ENCODE data around the gene RPA1. TPM values are rescaled to one million over a fixed set of nuclear protein-coding genes. Genes with fewer than 3 reads are reported as not detected.

Gene RPA1
- total and polyA plus RNA-seq, 4 donors, result 9.2 to 29.5 (median 11.9) TPM

DNA sequence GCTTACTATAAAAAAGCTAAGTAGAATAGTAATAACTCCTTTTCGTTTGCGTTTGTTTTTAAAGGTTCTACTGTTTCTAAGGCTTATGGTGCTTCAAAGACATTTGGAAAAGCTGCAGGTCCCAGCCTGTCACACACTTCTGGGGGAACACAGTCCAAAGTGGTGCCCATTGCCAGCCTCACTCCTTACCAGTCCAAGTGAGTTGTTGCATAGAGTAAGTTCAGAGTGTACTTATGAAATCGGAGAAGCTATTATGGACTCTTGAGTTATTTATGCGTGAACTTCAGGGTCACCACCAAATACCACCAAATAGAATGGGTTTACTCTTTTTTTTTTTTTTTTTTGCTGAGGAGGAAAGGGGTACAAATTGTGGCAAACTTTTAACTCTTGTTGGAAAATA, 45.8 kb downstream of the RPA1 start:
- H3K27ac ChIP-seq (ENCODE audit: low read depth in 1 of 2, low read length in 2 of 2), result no peak overlapping the region
- H3K9me3 ChIP-seq (ENCODE audit: control insufficient read depth in 4 of 4, low read length in 3 of 4), result no peaks in the 10 kb centered on the region
- no peaks in the 10 kb centered on the region for H3K4me1 ChIP-seq (ENCODE audit: control insufficient read depth in 4 of 4, insufficient read depth in 4 of 4, low read length in 3 of 4)
- peaks cover 8 to 55% (median 48%) of the 10 kb centered on the region in 4 donors for H3K36me3 ChIP-seq (ENCODE audit: control insufficient read depth in 4 of 4, insufficient read depth in 3 of 4, low read depth in 1 of 4, low read length in 3 of 4)
- no peak overlapping the region for H3K4me3 ChIP-seq (ENCODE audit: low read depth in 1 of 3, low read length in 3 of 3)
- no peak overlapping the region for H3K9ac ChIP-seq (ENCODE audit: low read depth in 1 of 2, low read length in 2 of 2)
- no peak for DNase-seq (ENCODE audit: low spot score)
- 95% methylated on average over 4 of the region's 4 CpGs for WGBS
- no peaks in the 10 kb centered on the region for H3K27me3 ChIP-seq (ENCODE audit: control insufficient read depth in 4 of 4, insufficient read depth in 4 of 4, low read length in 3 of 4)
- no peak for TF ChIP-seq GABPA (IDR thresholded peaks at IDR 0.05 in 1 of 2, conservative IDR thresholded peaks at IDR 0.05 in 1 of 2)
- TF ChIP-seq HNF4A (conservative IDR thresholded peaks at IDR 0.05), result no peak
- TF ChIP-seq FOXA1 (IDR thresholded peaks at IDR 0.05), result no peak
- no peak for TF ChIP-seq HNF4G (IDR thresholded peaks at IDR 0.05)
- no peak for TF ChIP-seq FOXA2 (IDR thresholded peaks at IDR 0.05)
- TF ChIP-seq SP1 (IDR thresholded peaks at IDR 0.05), result no peak
- TF ChIP-seq RXRA (IDR thresholded peaks at IDR 0.05), result no peak
- no peak for TF ChIP-seq TAF1 (conservative IDR thresholded peaks at IDR 0.05)

DNA sequence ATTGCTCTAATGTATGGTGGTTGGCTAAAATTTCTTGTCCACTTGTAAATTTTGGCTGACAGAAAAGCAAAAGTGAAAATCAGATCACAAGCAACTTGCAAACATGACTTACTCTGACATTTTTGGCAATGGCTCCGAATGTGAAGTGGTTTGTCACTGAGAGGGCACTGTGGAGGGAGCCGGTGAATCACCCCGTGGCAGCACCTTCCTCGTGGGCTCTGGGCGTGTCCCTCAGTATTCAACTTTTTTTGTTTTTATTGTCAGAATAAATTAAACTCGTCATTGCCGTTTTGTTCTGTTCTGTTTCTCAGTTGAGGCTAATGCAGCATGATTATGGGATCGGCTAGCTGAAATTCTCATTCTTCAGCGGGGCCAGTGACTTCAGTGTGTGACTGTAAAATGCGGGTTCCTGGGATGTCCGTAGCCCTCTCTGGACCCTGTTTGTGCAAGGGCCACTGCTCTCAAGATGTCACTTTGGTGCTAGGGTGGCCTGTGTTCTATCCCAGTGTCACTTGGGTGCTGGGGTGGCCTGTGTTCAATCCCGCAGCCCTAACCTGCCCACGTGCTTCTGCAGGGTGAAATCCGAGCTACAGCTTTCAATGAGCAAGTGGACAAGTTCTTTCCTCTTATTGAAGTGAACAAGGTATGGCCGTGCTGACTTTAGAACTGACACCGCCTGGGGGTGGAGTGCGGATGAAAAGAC, 48.8 kb downstream of the RPA1 start:
- Histone ChIP-seq H3K27me3 (ENCODE audit: control insufficient read depth in 4 of 4, insufficient read depth in 4 of 4, low read length in 3 of 4) (no peaks in the 10 kb centered on the region), H3K27ac (ENCODE audit: low read depth in 1 of 2, low read length in 2 of 2) (no peak overlapping the region), H3K36me3 (ENCODE audit: control insufficient read depth in 4 of 4, insufficient read depth in 3 of 4, low read depth in 1 of 4, low read length in 3 of 4) (peaks cover 8 to 67% (median 50%) of the 10 kb centered on the region in 4 donors), H3K4me1 (ENCODE audit: control insufficient read depth in 4 of 4, insufficient read depth in 4 of 4, low read length in 3 of 4) (no peaks in the 10 kb centered on the region), H3K9me3 (ENCODE audit: control insufficient read depth in 4 of 4, low read length in 3 of 4) (no peaks in the 10 kb centered on the region), H3K9ac (ENCODE audit: low read depth in 1 of 2, low read length in 2 of 2) (no peak overlapping the region), H3K4me3 (ENCODE audit: low read depth in 1 of 3, low read length in 3 of 3) (no peak overlapping the region)
- DNase-seq (ENCODE audit: low spot score), result no peak
- WGBS, result 93% methylated on average over 17 of the region's 17 CpGs
- TF ChIP-seq, protein P1, sequence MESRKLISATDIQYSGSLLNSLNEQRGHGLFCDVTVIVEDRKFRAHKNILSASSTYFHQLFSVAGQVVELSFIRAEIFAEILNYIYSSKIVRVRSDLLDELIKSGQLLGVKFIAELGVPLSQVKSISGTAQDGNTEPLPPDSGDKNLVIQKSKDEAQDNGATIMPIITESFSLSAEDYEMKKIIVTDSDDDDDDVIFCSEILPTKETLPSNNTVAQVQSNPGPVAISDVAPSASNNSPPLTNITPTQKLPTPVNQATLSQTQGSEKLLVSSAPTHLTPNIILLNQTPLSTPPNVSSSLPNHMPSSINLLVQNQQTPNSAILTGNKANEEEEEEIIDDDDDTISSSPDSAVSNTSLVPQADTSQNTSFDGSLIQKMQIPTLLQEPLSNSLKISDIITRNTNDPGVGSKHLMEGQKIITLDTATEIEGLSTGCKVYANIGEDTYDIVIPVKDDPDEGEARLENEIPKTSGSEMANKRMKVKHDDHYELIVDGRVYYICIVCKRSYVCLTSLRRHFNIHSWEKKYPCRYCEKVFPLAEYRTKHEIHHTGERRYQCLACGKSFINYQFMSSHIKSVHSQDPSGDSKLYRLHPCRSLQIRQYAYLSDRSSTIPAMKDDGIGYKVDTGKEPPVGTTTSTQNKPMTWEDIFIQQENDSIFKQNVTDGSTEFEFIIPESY (IDR thresholded peaks at IDR 0.05), result no peak
- TF ChIP-seq, protein P2, sequence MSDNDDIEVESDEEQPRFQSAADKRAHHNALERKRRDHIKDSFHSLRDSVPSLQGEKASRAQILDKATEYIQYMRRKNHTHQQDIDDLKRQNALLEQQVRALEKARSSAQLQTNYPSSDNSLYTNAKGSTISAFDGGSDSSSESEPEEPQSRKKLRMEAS (IDR thresholded peaks at IDR 0.05), result no peak
- no peak for TF ChIP-seq FOXA1 (IDR thresholded peaks at IDR 0.05)
- no peak for TF ChIP-seq RAD21 (IDR thresholded peaks at IDR 0.05)
- TF ChIP-seq, protein P3, sequence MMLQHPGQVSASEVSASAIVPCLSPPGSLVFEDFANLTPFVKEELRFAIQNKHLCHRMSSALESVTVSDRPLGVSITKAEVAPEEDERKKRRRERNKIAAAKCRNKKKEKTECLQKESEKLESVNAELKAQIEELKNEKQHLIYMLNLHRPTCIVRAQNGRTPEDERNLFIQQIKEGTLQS (IDR thresholded peaks at IDR 0.05), result no peak
- TF ChIP-seq HNF4G (IDR thresholded peaks at IDR 0.05), result no peak
- no peak for TF ChIP-seq EGR1 (IDR thresholded peaks at IDR 0.05; ENCODE audit: low read depth in 2 of 2)
- no peak for TF ChIP-seq FOXA2 (IDR thresholded peaks at IDR 0.05)
- TF ChIP-seq, protein P4, sequence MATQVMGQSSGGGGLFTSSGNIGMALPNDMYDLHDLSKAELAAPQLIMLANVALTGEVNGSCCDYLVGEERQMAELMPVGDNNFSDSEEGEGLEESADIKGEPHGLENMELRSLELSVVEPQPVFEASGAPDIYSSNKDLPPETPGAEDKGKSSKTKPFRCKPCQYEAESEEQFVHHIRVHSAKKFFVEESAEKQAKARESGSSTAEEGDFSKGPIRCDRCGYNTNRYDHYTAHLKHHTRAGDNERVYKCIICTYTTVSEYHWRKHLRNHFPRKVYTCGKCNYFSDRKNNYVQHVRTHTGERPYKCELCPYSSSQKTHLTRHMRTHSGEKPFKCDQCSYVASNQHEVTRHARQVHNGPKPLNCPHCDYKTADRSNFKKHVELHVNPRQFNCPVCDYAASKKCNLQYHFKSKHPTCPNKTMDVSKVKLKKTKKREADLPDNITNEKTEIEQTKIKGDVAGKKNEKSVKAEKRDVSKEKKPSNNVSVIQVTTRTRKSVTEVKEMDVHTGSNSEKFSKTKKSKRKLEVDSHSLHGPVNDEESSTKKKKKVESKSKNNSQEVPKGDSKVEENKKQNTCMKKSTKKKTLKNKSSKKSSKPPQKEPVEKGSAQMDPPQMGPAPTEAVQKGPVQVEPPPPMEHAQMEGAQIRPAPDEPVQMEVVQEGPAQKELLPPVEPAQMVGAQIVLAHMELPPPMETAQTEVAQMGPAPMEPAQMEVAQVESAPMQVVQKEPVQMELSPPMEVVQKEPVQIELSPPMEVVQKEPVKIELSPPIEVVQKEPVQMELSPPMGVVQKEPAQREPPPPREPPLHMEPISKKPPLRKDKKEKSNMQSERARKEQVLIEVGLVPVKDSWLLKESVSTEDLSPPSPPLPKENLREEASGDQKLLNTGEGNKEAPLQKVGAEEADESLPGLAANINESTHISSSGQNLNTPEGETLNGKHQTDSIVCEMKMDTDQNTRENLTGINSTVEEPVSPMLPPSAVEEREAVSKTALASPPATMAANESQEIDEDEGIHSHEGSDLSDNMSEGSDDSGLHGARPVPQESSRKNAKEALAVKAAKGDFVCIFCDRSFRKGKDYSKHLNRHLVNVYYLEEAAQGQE (IDR thresholded peaks at IDR 0.05), result no peak
- no peak for TF ChIP-seq SP1 (IDR thresholded peaks at IDR 0.05)
- TF ChIP-seq JUND (IDR thresholded peaks at IDR 0.05), result no peak
- TF ChIP-seq HNF4A (conservative IDR thresholded peaks at IDR 0.05), result no peak
- no peak for TF ChIP-seq GABPA (IDR thresholded peaks at IDR 0.05 in 1 of 2, conservative IDR thresholded peaks at IDR 0.05 in 1 of 2)
- no peak for TF ChIP-seq NR2F2 (IDR thresholded peaks at IDR 0.05)
- TF ChIP-seq TAF1 (conservative IDR thresholded peaks at IDR 0.05), result no peak
- TF ChIP-seq, protein P5, sequence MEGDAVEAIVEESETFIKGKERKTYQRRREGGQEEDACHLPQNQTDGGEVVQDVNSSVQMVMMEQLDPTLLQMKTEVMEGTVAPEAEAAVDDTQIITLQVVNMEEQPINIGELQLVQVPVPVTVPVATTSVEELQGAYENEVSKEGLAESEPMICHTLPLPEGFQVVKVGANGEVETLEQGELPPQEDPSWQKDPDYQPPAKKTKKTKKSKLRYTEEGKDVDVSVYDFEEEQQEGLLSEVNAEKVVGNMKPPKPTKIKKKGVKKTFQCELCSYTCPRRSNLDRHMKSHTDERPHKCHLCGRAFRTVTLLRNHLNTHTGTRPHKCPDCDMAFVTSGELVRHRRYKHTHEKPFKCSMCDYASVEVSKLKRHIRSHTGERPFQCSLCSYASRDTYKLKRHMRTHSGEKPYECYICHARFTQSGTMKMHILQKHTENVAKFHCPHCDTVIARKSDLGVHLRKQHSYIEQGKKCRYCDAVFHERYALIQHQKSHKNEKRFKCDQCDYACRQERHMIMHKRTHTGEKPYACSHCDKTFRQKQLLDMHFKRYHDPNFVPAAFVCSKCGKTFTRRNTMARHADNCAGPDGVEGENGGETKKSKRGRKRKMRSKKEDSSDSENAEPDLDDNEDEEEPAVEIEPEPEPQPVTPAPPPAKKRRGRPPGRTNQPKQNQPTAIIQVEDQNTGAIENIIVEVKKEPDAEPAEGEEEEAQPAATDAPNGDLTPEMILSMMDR (IDR thresholded peaks at IDR 0.05; ENCODE audit: low read depth, low read length, missing input control), result no peak
- TF ChIP-seq YY1 (IDR thresholded peaks at IDR 0.05), result no peak
- TF ChIP-seq RXRA (IDR thresholded peaks at IDR 0.05), result no peak
